Pancreas (tissue), 10 donors: Measurements from ENCODE around the gene IGFBP5. TPM values are rescaled to one million over a fixed set of nuclear protein-coding genes. Genes with fewer than 3 reads are reported as not detected.

Source experiments
- ATAC-seq, 4 donors: fragments of 200-7000 bp; cut with Tn5 transposase; one replicate each; pipeline versions ENCODE4 v1.8.0 to v1.9.1; 2020; ENCODE audit warnings: mild to moderate bottlenecking in 4 of 4, moderate library complexity in 4 of 4
- DNase-seq, 6 donors: peaks; one replicate each; pipeline ENCODE4 v3.0.0-alpha.2; 2020
- FAIRE-seq: peaks from 2 replicates; lab custom pipeline; 2012; peaks lifted over from hg19 to GRCh38; lab: Jason Lieb, UNC
- H3K27ac ChIP-seq, 4 donors: fragments of 200-600 bp; sonication (generic); 1 replicate in 3 of 4; 2 replicates in 1 of 4; pipeline versions ENCODE4 v1.5.0 to v1.8.0; 2020
- H3K27me3 ChIP-seq, 4 donors: fragments of 200-600 bp; one replicate each; pipeline ENCODE4 v1.8.0; 2021
- H3K36me3 ChIP-seq, 3 donors: fragments of 200-600 bp; sonication (generic) in 1 of 3; one replicate each; pipeline versions ENCODE4 v1.5.0 to v1.8.0; 2020 to 2021
- H3K4me1 ChIP-seq, 3 donors: fragments of 200-600 bp; one replicate each; pipeline ENCODE4 v1.8.0; 2021
- H3K4me3 ChIP-seq, 4 donors: fragments of 200-600 bp; sonication (generic) in 2 of 4; one replicate each; pipeline versions ENCODE4 v1.5.0 to v1.8.0; 2020 to 2021
- H3K9me3 ChIP-seq, 4 donors: fragments of 200-600 bp; one replicate each; pipeline ENCODE4 v1.8.0; 2021
- CTCF ChIP-seq, 4 donors: fragments of 200-600 bp; sonication (generic) in 3 of 4; IDR thresholded peaks; one replicate each; pipeline versions ENCODE4 v1.5.0 to v1.8.0; 2021; ENCODE audit warnings: antibody characterized with exemption in 4 of 4
- WGBS, 2 donors: extraction: QIAGEN DNeasy Blood & Tissue Kit; methylation state at CpG; one replicate each; pipeline ENCODE4 v1.1.7; 2013; 5-methylcytosine and 5-hydroxymethylcytosine counted together
- intact Hi-C, 3 donors: fragments of 100-400 bp; cut with DNase I; formaldehyde crosslinking; loops; one replicate each; pipeline versions ENCODE4 v1.11.1 to v1.14.2; 2022
- polyA plus RNA-seq, 2 donors: library from polyadenylated mRNA; stranded (reverse); fragments of 200-250 nt; gene quantifications; one replicate each; pipeline ENCODE4 v1.2.3, GENCODE V29; 2013
- total RNA-seq, 6 donors: library from RNA; stranded (reverse); fragmentation: NEBNext Ultra II Directional in 4 of 6; extraction: Animal tissue kit (Norgen Biotek cat#: 25700) in 4 of 6; gene quantifications; one replicate each; pipeline versions ENCODE4 v1.2.1 to v1.2.4, GENCODE V29; 2021 to 2023
- donor health status: healthy with polysubstance abuse.
- donor health status: DM: no; HTN: no; CAD: no; lungs with moderate emphysema.
- donor health status: DM: no; HTN: no; CAD: no.
- donor health status: control.
- donor health status: control.
- donor health status: Bipolar disorder and iron deficiency.
- donor health status: DM: yes; HTN: yes; CAD: no.
- donor health status: DM: no; HTN: no; CAD: no.
- donor health status: DM: no; HTN: no; CAD: no.
- donor health status: DM: yes; HTN: yes; CAD: no.

Gene IGFBP5
- total and polyA plus RNA-seq, 8 donors, result 8.2 to 91.6 (median 23.2) TPM

GRCh38 chr2:216683846-216684245, 11.5 kb downstream of the IGFBP5 start:
- no peak overlapping the region for H3K27ac ChIP-seq
- ATAC-seq (peak in 3 of 4 donors; percentile 31 to 80 (median 66)), FAIRE-seq (no peak), DNase-seq (no peak)
- no peaks in the 10 kb centered on the region for H3K4me1 ChIP-seq
- H3K9me3 ChIP-seq, result no peaks in the 10 kb centered on the region
- H3K36me3 ChIP-seq, result no peaks in the 10 kb centered on the region
- WGBS, 2 donors, result 49 to 56% methylated on average over 3 of the region's 3 CpGs
- TF ChIP-seq CTCF (IDR thresholded peaks at IDR 0.05), result no peak
- intact Hi-C loops, result loop anchor here in 2 of 3 donors (5.0 to 10.0 kb wide), 3 partner anchors 481 to 1028 kb away; no protein-coding TSS in a partner anchor
- H3K4me3 ChIP-seq, result no peak overlapping the region
- peaks cover 0 to 11% (median 0%) of the 10 kb centered on the region in 4 donors for H3K27me3 ChIP-seq

GRCh38 chr2:216681683-216682082, 13.7 kb downstream of the IGFBP5 start:
- no peak for FAIRE-seq
- H3K9me3 ChIP-seq, result no peaks in the 10 kb centered on the region
- no peak overlapping the region for H3K27ac ChIP-seq
- DNase-seq, result no peak
- intact Hi-C loops, result loop anchor here in 2 of 3 donors (5.0 to 10.0 kb wide), 3 partner anchors 483 to 1031 kb away; no protein-coding TSS in a partner anchor
- WGBS, 2 donors, result 27 to 34% methylated on average over 2 of the region's 2 CpGs
- H3K36me3 ChIP-seq, result no peaks in the 10 kb centered on the region
- no peak for ATAC-seq
- TF ChIP-seq CTCF (IDR thresholded peaks at IDR 0.05), result no peak
- no peaks in the 10 kb centered on the region for H3K27me3 ChIP-seq
- H3K4me3 ChIP-seq, result no peak overlapping the region
- H3K4me1 ChIP-seq, result no peaks in the 10 kb centered on the region

- no peaks in the 10 kb centered on the region for H3K27me3 ChIP-seq
- no peak overlapping the region for H3K4me3 ChIP-seq
- H3K4me1 ChIP-seq, result no peaks in the 10 kb centered on the region
- DNase-seq, result no peak
- no peak for TF ChIP-seq CTCF (IDR thresholded peaks at IDR 0.05)
- intact Hi-C loops, result loop anchor here in 2 of 3 donors (5.0 to 10.0 kb wide), 3 partner anchors 484 to 1031 kb away; no protein-coding TSS in a partner anchor
- no peaks in the 10 kb centered on the region for H3K9me3 ChIP-seq
- 73 to 75% methylated on average over 10 of the region's 10 CpGs for WGBS, 2 donors
- H3K36me3 ChIP-seq, result no peaks in the 10 kb centered on the region
- FAIRE-seq, result no peak
- no peak for ATAC-seq
- H3K27ac ChIP-seq, result no peak overlapping the region
Measured at GRCh38 chr2:216680951-216681629, 14.3 kb downstream of the IGFBP5 start.

GRCh38 chr2:216679658-216680024, 15.7 kb downstream of the IGFBP5 start:
- Histone ChIP-seq H3K36me3 (no peaks in the 10 kb centered on the region), H3K9me3 (no peaks in the 10 kb centered on the region), H3K27me3 (no peaks in the 10 kb centered on the region), H3K4me1 (no peaks in the 10 kb centered on the region), H3K4me3 (no peak overlapping the region), H3K27ac (no peak overlapping the region)
- WGBS, 2 donors, result 77 to 85% methylated on average over 14 of the region's 14 CpGs
- DNase-seq, result peak in 1 of 6 donors; percentile 44
- no peak for ATAC-seq
- intact Hi-C loops, result loop anchor here in 2 of 3 donors (5.0 to 10.0 kb wide), 3 partner anchors 485 to 1033 kb away; no protein-coding TSS in a partner anchor
- no peak for FAIRE-seq
- no peak for TF ChIP-seq CTCF (IDR thresholded peaks at IDR 0.05)
